NCI-H2196 treated with DMSO at 0.1 percent for 48 hours (cell line): ENCODE data around the gene PACRG.

Source experiments
- DNase-seq: peaks from one replicate; lab custom pipeline; 2025; ENCODE audit not compliant: unreplicated experiment; lab: John Stamatoyannopoulos, UW

Gene PACRG

GRCh38 chr6:162773996-162774395, 46.2 kb downstream of the PACRG start:
- no peak for DNase-seq

GRCh38 chr6:162777091-162777490, 49.3 kb downstream of the PACRG start:
- DNase-seq: no peak

- DNase-seq: no peak
Measured at GRCh38 chr6:162778603-162779002, 50.8 kb downstream of the PACRG start.

- DNase-seq: no peak
Measured at GRCh38 chr6:162785632-162786242, 58.0 kb downstream of the PACRG start.

DNA sequence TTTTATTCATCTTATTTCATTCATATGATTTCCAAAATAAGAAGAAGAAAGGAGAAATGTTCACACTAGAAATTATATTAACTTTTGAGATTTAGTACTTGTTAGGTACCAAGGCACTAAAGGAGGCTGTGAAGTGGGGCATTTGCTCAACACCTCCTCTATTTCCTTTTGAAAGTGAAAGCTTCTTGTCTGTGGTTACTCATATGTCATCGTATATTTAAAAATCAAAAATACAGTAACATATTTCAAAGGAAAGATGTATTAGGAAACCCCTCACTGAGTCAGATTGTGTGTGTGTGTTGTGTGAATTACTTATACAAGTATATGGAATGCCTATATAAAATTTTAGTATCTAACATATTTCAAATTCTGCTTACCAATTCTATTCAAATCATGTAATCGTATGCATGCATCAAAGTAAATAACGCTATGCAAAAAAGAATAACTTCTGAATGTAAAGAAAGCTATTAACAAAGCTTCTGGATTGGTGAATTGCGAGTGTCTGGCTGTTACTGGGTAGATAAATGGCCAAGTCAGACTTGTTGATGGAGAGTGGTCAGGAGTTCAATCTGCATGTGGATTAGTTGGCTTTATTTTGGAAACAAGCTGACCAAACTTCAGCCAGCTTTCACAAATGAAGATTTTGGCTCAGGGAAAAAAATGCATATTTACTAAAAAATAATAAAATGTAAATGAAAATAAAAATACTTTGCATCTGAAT, 70.9 kb downstream of the PACRG start:
- no peak for DNase-seq

- DNase-seq: no peak
Measured at GRCh38 chr6:162814426-162814973, 86.7 kb downstream of the PACRG start.

GRCh38 chr6:162817196-162817595, 89.4 kb downstream of the PACRG start:
- no peak for DNase-seq

GRCh38 chr6:162819284-162819683, 91.5 kb downstream of the PACRG start:
- DNase-seq: no peak

GRCh38 chr6:162821102-162821501, 93.3 kb downstream of the PACRG start:
- no peak for DNase-seq

DNA sequence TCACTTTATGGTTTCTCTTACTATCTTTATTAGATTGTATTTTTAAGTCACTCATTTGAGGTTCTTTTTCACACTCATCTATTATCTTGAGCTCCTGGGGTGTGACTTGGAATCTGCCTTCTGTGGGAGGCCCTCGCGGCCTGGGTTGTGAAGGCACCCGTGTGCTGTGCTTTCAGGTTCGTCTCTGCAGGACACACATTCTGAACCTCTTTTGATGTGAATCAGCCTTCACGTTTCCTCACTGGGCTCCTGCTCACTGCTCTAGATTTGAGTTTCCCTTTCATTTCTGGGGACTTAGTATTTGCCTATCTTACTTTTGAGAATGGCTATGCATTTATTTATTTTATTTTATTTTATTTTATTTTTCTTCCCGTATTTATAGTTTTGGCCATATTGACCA, 97.8 kb downstream of the PACRG start:
- no peak for DNase-seq

- no peak for DNase-seq
Measured at GRCh38 chr6:162829013-162829742, 101.4 kb downstream of the PACRG start.

DNA sequence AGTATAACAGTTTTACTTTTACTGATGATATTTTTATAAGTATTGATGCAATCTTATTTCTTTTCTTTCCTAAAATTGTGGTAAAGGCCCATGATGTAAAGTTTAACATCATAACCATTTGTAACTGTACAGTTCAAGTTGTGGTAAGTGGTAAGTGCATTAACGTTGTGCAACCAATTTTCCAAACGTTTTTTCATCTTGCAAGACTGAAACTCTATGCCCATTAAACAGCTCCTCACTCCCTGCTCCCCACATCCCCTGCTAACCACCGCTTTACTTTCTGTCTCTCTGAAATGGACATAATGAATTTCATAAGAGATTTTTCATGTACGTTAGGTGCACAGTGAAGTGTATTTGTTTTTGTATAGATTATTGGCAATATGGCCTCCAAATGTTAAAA, 106.0 kb downstream of the PACRG start:
- DNase-seq: no peak

- DNase-seq: no peak
Measured at GRCh38 chr6:162845972-162846371, 118.2 kb downstream of the PACRG start.

- no peak for DNase-seq
Measured at GRCh38 chr6:162846723-162847122, 118.9 kb downstream of the PACRG start.

- DNase-seq: no peak
Measured at GRCh38 chr6:162849269-162849668, 121.5 kb downstream of the PACRG start.

GRCh38 chr6:162852192-162852591, 124.4 kb downstream of the PACRG start:
- DNase-seq: no peak

GRCh38 chr6:162852840-162853577, 125.2 kb downstream of the PACRG start:
- DNase-seq: no peak

DNA sequence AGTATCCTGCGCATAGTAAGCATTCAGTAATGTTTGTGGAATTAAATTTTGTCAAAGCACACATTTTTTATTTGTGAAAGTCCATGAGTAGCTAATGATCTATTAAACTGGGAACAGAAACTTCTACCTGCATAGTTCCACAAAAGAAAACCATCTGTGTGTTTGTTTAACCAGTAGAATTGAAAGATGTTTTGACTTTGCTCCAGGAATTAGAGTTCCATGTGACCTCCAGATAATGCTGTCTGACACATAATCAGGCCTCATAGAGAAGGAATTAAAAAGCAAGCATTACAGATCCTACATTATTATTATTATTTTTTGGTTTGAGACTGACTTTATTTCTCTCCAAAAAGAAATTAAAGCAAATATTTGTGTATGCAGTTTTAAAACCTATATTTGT, 126.5 kb downstream of the PACRG start:
- no peak for DNase-seq

- DNase-seq: no peak
Measured at GRCh38 chr6:162854734-162855191, 127.0 kb downstream of the PACRG start.

GRCh38 chr6:162856885-162857284, 129.1 kb downstream of the PACRG start:
- DNase-seq: peak; percentile 1

DNA sequence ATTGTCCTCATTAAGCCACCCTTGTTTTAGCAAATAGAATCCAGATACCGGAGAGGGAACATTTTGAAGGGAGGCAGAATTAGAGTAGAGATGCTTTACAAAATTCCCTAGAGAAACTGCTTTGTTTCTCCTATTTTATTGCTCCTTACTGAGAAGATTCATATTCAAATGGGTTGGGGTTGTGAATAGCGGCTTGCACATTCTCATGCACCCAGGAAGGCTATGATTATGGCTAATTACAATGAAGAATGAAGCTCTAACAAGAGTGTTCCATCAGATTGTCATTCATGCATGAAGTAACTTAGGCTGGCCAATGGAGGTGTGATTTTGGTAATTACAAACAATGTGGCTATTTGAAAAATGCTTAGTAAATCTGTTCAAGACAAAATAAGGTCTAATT, 129.6 kb downstream of the PACRG start:
- DNase-seq: no peak
